ENCODE results near the gene PLPP3.

PLPP3 gene

DNA sequence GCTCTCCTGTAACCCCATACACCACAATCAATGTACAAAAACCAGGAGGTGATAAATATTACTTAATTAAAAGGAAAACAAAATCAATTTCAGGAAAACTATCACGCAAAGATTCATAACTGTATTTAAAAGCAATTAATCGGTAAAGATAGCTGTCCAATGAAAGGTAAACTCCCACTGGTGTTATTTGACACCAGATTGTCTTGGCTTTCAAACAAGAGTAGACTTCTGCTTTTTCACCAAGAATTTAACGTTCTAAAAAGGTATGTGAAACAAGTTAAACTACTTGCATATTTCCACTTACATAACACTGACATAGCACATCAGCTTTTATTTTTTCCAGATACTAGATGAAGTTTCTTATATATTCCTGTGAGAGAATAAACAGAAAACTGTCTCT, 3.5 kb downstream of the PLPP3 start:
- DNase-seq: no peak

GRCh38 chr1:56574794-56575193, 4.6 kb downstream of the PLPP3 start:
- DNase-seq: no peak

DNA sequence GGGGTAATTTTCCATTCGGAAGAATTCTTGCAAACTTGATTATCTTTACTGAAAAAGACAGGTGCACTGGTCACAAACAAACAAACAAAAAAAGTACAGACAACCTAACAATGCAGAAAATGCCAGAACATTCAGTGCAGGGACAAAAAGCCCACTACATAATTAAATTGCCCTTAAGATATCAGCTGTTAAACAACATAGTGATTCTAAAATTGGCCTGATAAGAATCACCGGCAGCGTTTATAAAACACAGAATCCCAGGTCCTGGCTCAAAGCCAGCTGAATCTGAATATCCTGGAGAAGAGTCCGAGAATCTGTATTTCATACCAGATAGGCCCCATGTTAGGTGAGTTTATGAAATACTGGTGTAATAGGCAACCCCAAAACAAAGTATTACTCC, 6.1 kb downstream of the PLPP3 start:
- no peak for DNase-seq

GRCh38 chr1:56572334-56573050, 6.9 kb downstream of the PLPP3 start:
- DNase-seq: no peak

DNA sequence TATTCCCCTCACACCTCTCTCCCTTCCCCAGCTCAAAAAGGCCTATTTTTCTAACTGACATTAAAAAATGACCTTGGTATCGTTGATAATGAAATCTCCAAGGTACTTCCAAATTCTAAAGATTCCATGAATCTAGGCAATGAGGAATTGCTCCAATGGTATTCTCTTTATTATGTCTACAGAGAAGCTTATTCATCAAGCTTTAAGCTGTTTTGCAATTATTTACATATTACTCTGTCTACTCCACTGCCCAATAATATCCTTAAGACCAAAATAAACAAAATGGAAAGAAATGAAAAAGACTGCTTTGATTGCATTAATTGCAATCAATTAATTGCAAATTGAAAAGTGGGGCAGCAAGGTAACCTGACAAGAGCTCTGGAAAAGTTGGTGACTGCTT, 7.9 kb downstream of the PLPP3 start:
- DNase-seq: no peak

- no peak for DNase-seq
Measured at GRCh38 chr1:56570924-56571372, 8.4 kb downstream of the PLPP3 start.

DNA sequence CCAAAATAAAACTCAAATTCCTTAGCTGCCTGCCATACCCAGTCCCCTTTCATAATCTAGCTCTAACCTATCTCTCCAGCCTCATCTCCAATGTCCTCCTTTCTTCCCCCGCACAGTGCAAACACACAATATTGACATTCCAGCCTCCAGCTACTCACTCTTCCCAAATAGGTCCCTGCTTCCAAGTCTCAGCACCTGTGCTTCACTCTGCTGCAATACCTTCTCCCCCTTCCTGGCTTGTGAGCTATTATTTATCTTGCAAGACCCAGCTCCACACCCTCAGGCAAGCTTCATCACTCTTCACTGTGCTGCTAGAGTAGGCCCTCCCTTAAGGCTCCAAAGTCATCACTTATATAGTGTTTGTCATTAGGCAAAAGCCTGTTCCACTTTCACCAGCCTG, 9.7 kb downstream of the PLPP3 start:
- no peak for DNase-seq

DNA sequence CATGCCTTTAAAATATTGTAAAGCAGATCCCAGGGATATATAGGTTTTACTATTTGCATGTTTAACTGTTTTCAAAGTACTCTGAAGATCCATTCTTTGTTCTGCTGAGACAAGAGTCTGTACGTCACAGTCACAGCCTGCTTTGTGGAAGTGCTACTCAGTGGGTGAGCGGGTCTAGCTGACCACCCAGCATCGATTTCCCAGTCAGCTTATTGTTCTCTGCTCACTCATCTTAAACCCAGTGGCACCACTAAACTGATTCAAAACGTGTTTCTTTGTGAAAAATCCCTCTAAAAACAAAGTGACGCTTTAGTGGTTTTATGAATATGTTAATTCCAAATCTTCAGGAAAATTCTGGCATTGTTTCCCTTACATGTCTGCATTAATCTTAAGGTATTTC, 12.4 kb downstream of the PLPP3 start:
- DNase-seq: no peak

GRCh38 chr1:56566061-56566744, 13.2 kb downstream of the PLPP3 start:
- no peak for DNase-seq

DNA sequence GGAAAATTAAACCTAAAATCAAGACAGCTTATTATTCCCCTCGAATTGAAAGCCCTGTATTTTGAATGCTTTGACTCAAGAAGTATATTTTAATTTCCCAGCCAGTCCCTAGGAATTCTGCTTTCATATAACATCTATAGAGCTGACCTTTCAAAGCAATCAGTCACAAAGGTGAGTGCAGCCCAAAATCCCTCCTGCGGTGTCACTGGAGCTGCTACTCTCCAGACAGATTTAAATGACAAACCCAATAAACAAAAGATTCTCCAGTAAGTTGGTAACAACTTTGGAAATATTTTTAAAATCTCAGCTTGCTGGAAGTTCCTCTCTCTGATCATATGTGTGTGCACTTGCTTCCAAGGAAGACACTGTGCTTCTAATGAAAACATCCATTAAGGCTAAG, 14.7 kb downstream of the PLPP3 start:
- DNase-seq: no peak

- DNase-seq: no peak
Measured at GRCh38 chr1:56563568-56563967, 15.8 kb downstream of the PLPP3 start.

- no peak for DNase-seq
Measured at GRCh38 chr1:56562891-56563452, 16.4 kb downstream of the PLPP3 start.

DNA sequence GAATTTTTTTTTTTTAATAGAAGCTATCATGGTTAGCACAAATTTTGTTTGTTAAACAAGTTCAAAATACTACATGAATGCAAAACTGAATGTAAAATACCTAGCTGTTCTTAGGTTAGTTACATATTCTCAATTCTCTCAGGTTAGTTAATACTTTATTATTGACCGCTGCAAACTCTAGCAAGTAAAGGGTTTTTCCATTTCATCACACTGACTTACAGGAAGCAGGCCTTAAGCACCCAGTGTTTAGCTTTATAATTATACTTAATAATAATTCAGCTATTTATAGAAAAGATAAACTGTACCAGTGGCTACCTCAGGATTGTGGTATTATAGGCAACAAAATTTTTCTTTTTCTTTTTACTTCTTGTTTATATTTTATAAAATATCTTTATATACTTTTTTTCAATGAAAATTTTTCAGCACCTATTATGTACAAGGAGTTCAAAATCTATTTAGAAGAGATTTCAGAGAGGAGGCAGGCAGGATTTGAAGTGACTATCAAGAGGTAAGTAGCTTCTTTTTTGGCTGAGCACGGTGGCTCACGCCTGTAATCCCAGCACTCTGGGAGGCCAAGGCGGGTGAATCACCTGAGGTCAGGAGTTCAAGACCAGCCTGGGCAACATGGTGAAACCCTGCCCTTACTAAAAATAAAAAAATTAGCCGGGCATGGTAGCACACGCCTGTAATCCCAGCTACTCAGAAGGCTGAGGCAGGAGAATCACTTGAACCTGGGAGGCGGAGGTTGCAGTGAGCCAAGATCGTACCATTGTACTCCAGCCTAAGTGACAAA, 17.9 kb downstream of the PLPP3 start:
- no peak for DNase-seq

DNA sequence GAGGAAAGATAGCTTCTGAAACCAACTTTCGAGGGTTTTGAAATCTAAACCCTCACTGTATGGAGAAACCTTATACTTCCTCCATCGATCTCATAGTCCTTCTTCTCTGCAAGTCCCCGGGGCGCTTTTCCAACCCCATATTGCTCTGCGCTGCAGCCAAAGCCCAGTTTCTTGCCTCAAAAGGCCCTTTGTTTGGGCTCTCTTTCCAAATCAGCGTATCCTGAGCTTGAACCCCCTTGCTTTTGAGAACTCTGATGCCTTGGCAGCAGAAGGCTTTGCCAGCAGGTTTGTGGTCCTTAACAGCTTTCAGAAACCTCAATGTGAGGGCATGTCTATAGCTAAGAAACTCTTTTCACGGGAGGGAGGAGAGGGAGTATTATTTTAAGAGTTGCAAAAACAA, 21.6 kb downstream of the PLPP3 start:
- no peak for DNase-seq

DNA sequence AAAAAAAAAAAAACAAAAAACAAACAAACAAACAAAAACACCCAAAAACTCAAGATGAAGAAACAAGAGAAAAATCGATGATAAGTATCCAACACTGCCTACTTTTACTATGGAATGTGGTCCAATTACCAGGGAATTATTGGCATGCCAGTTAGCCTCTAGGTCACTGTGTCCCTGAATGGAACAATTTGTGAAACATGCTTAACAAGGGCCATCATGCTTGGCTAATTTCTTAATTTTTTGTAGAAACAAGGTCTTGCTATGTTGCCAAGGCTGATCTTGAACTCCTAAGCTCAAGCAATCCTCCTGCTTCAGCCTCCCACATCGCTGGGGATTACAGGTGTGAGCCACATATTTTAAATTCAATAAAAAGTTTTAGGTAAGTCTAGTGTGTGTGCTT, 23.9 kb downstream of the PLPP3 start:
- DNase-seq: no peak

- no peak for DNase-seq
Measured at GRCh38 chr1:56553046-56553445, 26.3 kb downstream of the PLPP3 start.

DNA sequence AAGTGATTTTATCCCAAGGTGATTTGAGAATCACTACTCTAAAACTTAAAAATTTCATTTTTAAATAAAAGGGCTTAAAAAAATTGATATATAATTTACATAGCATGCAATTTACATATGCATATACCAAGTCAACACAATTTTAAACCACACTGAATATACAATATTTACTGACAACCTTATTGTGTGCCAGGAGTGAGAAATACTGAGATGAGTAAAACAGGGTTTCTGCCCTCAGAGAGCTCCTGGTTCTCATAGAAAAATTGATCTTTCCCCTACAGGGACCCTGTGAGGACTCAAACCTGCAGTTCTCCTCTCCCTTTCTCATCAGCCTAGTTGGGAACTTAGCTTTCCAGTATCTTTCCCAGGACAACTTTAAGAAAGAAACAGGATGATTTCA, 27.0 kb downstream of the PLPP3 start:
- DNase-seq: no peak

DNA sequence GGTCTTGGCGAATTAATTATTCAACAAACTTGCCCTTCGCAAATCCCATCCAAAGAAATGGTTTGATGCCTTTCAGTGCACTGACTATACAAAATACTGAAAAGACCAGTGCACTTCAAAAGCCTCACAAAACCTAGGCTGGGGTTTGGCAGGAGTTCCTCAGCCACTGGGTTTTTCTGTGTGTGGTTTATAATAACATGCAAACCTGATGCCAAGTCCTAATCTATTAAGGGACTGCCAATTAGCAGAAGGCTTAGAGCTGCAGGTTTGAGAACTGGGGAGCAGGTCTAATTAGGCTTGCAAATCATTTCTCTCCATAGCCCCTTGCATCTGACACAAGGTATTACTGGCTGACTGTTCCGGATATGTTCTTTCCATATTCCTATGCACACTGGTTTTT, 27.7 kb downstream of the PLPP3 start:
- peak; percentile 2 for DNase-seq

DNA sequence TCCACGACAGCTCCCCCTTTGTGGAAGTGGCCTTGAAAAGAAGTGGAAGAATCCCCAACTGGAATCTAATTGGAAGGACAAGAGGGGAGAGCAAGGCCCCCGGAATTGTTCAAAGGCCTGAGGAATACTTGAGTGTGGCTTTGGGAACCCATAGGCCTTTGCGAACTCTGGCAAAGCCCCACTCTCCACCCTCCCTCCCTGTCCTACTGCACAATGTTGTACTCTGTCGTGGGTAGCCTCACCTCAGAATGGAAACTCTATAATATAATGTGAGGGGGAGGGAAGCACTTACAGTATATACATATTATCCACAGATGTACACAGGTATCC, 28.5 kb downstream of the PLPP3 start:
- DNase-seq: no peak

DNA sequence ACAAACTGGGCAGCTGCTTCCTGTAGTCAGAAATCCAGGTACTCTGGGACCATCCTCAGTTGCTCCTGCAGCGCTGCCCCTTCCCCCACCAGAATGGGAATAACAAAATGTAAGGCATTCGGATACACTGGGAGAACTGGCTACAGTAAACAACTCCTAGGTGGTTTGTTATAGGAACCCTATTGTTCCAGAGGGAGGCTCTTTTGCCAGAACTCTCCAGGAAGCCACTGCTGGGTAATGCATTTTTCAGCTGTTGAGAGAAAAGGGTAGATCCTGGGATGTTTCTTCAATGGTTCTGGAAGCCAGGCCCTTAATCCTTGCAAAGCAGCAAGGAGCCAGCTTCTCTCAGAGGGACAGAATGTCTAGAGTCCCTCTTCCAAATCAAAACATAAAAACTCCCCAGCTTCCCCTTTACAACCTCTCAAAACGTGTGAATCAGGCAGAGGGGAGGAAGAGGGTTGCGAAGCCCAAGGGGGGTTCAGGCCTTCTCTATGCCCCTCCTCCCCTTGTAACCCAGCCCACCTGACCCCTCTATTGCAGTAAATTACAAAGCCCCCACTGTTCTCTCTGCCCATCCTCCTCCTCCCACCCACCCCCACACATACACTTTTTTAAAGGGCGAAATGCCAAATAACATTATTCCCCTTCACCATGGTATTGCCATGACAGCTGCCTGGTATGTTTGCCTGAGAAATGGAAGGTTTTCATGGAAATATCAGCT, 29.1 kb downstream of the PLPP3 start:
- DNase-seq: no peak

GRCh38 chr1:56548571-56548970, 30.8 kb downstream of the PLPP3 start:
- DNase-seq: no peak

GRCh38 chr1:56547977-56548376, 31.4 kb downstream of the PLPP3 start:
- no peak for DNase-seq

- DNase-seq: no peak
Measured at GRCh38 chr1:56547473-56547872, 31.9 kb downstream of the PLPP3 start.
